IPS-18a (cell line): ENCODE data around the gene TLN1.

ENCODE experiments used
- H3K27ac ChIP-seq: one replicate; pipeline ENCODE4 v1.5.1; 2013; ENCODE audit warnings: low read length
- H3K27me3 ChIP-seq: one replicate; pipeline ENCODE4 v1.6.1; 2013; ENCODE audit warnings: mild to moderate bottlenecking, low read length; ENCODE audit not compliant: control insufficient read depth, insufficient read depth
- H3K36me3 ChIP-seq: one replicate; pipeline ENCODE4 v1.6.1; 2013; ENCODE audit warnings: low read depth, low read length; ENCODE audit not compliant: control insufficient read depth
- H3K4me1 ChIP-seq: one replicate; pipeline ENCODE4 v1.6.1; 2013; ENCODE audit warnings: low read depth, low read length; ENCODE audit not compliant: control insufficient read depth
- H3K4me3 ChIP-seq: one replicate; pipeline ENCODE4 v1.5.1; 2013; ENCODE audit warnings: low read length
- H3K9ac ChIP-seq: one replicate; pipeline ENCODE4 v1.6.1; 2013; ENCODE audit warnings: mild to moderate bottlenecking, low read length, moderate library complexity
- H3K9me3 ChIP-seq: one replicate; pipeline ENCODE4 v1.6.1; 2013; ENCODE audit warnings: low read depth, low read length; ENCODE audit not compliant: control insufficient read depth

Gene TLN1

DNA sequence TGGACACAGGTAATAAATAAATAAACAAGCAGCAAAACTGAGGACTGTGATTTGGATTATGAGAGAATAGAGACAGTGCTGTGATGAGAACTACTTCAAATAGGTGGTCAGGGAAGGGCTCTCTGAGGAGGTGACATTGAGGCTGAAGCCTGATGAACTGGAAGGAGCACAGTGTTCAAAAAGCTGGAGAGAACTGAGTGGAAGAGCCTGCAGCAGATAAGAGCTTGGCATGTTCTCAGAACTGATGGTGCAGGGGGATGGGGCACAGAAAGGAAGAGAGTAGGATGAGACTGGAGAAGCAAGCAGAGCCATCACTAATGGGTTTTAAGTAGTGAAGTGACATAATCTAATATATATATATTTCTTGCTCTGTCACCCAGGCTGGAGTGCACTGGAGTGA is 31.1 kb downstream of the TLN1 start:
- Histone ChIP-seq H3K9ac (no peak overlapping the region), H3K4me1 (no peaks in the 10 kb centered on the region), H3K36me3 (peaks cover 90% of the 10 kb centered on the region), H3K4me3 (no peak overlapping the region), H3K27me3 (no peaks in the 10 kb centered on the region), H3K27ac (no peak overlapping the region), H3K9me3 (no peaks in the 10 kb centered on the region)

DNA sequence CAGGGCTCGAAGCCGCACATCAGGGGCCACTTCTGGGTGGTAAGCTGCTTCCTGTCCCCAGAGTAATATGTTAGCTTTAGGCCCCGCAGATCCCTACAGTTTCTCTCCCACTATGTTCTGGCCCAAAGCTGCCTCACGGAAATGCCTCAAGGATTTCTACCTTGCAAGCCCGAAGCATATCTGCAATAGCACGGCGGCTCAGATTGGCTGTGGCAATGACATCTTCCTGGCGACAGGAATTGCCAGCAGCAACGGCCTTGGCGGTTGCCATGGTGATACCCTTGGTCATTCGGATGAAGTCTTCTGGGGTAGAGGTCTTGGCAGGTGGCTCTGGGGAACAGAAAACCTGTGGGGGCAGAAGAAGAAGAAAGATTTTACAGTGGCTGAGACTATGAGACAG is 32.0 kb downstream of the TLN1 start:
- H3K27ac ChIP-seq = no peak overlapping the region
- no peaks in the 10 kb centered on the region for H3K4me1 ChIP-seq
- H3K9ac ChIP-seq = no peak overlapping the region
- peaks cover 81% of the 10 kb centered on the region for H3K36me3 ChIP-seq
- no peaks in the 10 kb centered on the region for H3K27me3 ChIP-seq
- no peaks in the 10 kb centered on the region for H3K9me3 ChIP-seq
- H3K4me3 ChIP-seq = no peak overlapping the region

DNA sequence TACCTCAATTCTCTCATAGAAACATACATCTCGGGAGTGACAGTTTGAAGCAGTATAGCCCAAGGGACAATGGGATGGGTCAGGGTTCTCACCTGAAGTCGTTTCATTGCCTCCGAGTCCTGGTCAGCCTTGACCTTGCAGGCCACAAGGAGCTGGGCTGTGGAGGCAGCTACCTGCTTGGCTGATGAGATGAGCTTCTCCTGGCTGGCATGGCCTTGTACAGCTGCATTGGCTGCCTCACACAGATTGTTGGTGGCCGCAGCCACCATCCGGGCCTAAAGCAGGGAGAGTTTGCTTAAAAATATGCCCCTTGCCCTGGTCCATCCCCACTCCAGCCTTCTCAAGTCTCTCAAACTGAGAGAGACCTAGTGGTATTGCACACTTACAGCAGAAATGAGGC is 33.8 kb downstream of the TLN1 start:
- no peaks in the 10 kb centered on the region for H3K4me1 ChIP-seq
- no peaks in the 10 kb centered on the region for H3K27me3 ChIP-seq
- H3K4me3 ChIP-seq = no peak overlapping the region
- H3K9me3 ChIP-seq = no peaks in the 10 kb centered on the region
- no peak overlapping the region for H3K27ac ChIP-seq
- no peak overlapping the region for H3K9ac ChIP-seq
- H3K36me3 ChIP-seq = peaks cover 63% of the 10 kb centered on the region

DNA sequence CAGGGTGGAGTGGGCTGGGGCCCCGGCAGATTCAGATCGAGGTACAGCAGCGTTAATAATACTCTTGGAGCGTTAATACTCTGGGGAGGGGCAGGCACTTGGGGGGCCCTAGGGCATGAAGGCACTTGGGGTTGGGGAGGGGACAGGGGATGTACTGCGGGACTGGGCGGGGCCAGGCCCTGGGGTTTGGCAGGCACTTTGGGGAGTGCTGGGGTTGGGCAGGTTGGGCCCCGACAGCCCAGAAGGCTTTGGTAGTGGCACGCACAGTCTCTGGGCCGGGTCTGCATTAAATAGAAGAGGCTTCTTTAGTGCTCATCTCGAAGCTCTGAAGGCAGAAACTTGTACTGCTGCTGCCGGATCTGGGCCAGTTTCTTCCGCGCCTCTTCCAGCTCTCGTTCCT is 34.5 kb downstream of the TLN1 start:
- H3K4me3 ChIP-seq = no peak overlapping the region
- peaks cover 55% of the 10 kb centered on the region for H3K36me3 ChIP-seq
- H3K9ac ChIP-seq = no peak overlapping the region
- no peaks in the 10 kb centered on the region for H3K9me3 ChIP-seq
- H3K27ac ChIP-seq = no peak overlapping the region
- no peaks in the 10 kb centered on the region for H3K4me1 ChIP-seq
- H3K27me3 ChIP-seq = no peaks in the 10 kb centered on the region

DNA sequence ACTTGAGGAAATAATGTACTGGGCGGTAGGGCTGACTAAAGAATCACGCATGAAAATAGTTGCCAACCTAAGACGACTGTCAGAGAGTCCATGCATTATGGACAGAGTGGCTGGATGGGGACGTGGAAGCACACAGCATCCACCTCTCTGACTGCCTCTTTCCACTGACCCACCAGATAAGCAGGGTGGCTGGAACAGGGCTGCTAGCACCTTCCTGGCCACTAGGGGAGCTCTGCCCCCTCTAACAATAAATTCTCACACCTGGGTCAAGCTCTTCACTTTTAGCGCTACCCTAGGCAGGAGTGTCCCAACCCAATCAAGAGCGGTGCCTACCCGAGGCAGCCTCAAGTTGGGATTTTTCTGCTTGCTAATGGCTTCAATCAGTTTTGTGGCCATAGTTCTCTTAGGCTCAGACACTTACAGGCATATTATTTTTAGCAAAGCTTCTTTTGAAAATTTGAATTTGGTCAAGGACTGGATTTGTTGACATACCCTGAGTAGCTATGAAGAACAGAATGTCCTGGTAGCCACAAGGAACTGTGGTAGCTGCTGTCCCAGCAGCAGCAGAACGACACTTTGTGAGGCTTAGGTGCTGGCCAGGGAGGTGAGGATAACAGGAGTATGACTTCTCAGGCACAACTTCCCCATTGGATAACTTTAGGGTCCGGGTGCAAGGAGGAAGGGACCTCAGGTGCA is 35.3 kb downstream of the TLN1 start:
- H3K9me3 ChIP-seq = no peaks in the 10 kb centered on the region
- no peaks in the 10 kb centered on the region for H3K27me3 ChIP-seq
- H3K27ac ChIP-seq = no peak overlapping the region
- no peak overlapping the region for H3K4me3 ChIP-seq
- H3K4me1 ChIP-seq = no peaks in the 10 kb centered on the region
- H3K36me3 ChIP-seq = peaks cover 49% of the 10 kb centered on the region
- H3K9ac ChIP-seq = no peak overlapping the region

- no peak overlapping the region for H3K9ac ChIP-seq
- H3K27me3 ChIP-seq = no peaks in the 10 kb centered on the region
- no peak overlapping the region for H3K27ac ChIP-seq
- H3K4me3 ChIP-seq = no peak overlapping the region
- no peaks in the 10 kb centered on the region for H3K4me1 ChIP-seq
- H3K9me3 ChIP-seq = no peaks in the 10 kb centered on the region
- peaks cover 42% of the 10 kb centered on the region for H3K36me3 ChIP-seq
Measured at GRCh38 chr9:35695943-35696401, 36.0 kb downstream of the TLN1 start.

- no peaks in the 10 kb centered on the region for H3K27me3 ChIP-seq
- H3K4me3 ChIP-seq = peak overlapping the region; percentile 76
- H3K36me3 ChIP-seq = peaks cover 8% of the 10 kb centered on the region
- H3K4me1 ChIP-seq = peaks cover 4% of the 10 kb centered on the region
- H3K9ac ChIP-seq = no peak overlapping the region
- no peak overlapping the region for H3K27ac ChIP-seq
- no peaks in the 10 kb centered on the region for H3K9me3 ChIP-seq
Measured at GRCh38 chr9:35691757-35692301, 40.2 kb downstream of the TLN1 start.

GRCh38 chr9:35691334-35691650 is 40.7 kb downstream of the TLN1 start:
- H3K27me3 ChIP-seq = no peaks in the 10 kb centered on the region
- H3K9ac ChIP-seq = peak overlapping the region; percentile 79
- H3K4me3 ChIP-seq = peak overlapping the region; percentile 76
- no peak overlapping the region for H3K27ac ChIP-seq
- H3K9me3 ChIP-seq = no peaks in the 10 kb centered on the region
- peaks cover 12% of the 10 kb centered on the region for H3K36me3 ChIP-seq
- peaks cover 4% of the 10 kb centered on the region for H3K4me1 ChIP-seq

GRCh38 chr9:35690614-35691333 is 41.2 kb downstream of the TLN1 start:
- peak overlapping the region; percentile 79 for H3K9ac ChIP-seq
- H3K27me3 ChIP-seq = no peaks in the 10 kb centered on the region
- peaks cover 14% of the 10 kb centered on the region for H3K36me3 ChIP-seq
- peaks cover 4% of the 10 kb centered on the region for H3K4me1 ChIP-seq
- no peak overlapping the region for H3K27ac ChIP-seq
- no peaks in the 10 kb centered on the region for H3K9me3 ChIP-seq
- peak overlapping the region; percentile 76 for H3K4me3 ChIP-seq

DNA sequence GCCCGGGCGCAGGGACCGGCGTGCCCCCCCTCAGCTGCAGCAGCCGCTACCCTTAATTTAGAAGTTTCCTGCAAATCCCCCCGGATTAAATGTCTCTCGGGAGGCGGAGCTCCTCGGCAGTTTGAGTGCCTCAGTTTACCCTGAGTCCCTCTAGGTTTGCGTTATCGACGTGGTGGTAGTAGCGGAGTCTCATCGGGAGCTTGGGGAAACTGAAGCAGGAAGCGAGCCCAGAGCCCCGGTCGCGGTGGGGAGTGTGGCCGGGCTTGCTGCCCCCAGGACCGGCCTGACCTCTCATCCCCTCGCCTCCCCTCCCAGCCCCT is 41.7 kb downstream of the TLN1 start:
- Histone ChIP-seq H3K4me1 (peaks cover 4% of the 10 kb centered on the region), H3K27me3 (no peaks in the 10 kb centered on the region), H3K9ac (peak overlapping the region; percentile 79), H3K36me3 (peaks cover 17% of the 10 kb centered on the region), H3K27ac (no peak overlapping the region), H3K4me3 (peak overlapping the region; percentile 76), H3K9me3 (no peaks in the 10 kb centered on the region)

GRCh38 chr9:35689542-35690293 is 42.3 kb downstream of the TLN1 start, which contains the start of gene TPM2:
TPM2 (minus strand) TSS chr9:35689925; CDS start chr9:35689817, 108 bp downstream.
- H3K4me3 ChIP-seq = peak within 1 kb of the TSS; percentile 76
- peak within 1 kb of the TSS; percentile 79 for H3K9ac ChIP-seq
- no peaks in the 10 kb centered on the region for H3K27me3 ChIP-seq
- H3K4me1 ChIP-seq = peaks cover 4% of the 10 kb centered on the region
- H3K27ac ChIP-seq = no peak within 1 kb of the TSS
- peaks cover 22% of the 10 kb centered on the region for H3K36me3 ChIP-seq
- no peaks in the 10 kb centered on the region for H3K9me3 ChIP-seq
